Activated T-cell treated with anti-CD3 and anti-CD28 coated beads for 24 hours (primary cell): ENCODE data around the gene CCDC148.
"Not testable (repeated sequence)": the region's sequence is repeated elsewhere in the genome, so short reads cannot be mapped to it uniquely, and the experiment has no call there.

ENCODE experiments used
- DNase-seq: peaks from one replicate; pipeline ENCODE4 v3.0.0-alpha.2; 2020; ENCODE audit warnings: low read depth

Gene CCDC148

DNA sequence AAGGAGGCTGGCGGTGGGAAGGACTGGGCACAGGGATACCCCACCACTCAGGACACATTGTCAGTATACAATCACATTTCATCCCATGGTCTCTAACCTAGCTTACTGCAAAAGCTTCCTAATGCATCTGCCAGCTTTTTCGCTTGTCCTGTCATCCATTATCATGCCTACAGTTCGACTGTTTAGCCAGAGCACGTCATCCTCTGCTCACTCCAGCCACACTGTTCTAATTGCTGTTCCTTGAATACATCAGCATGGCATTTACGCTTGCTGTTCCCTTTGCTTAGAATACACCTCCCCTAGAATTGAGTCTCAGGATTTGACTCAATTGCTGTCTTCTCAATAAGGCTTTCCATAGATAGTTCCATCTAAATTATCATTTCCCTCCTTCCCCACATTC lies 166.3 kb downstream of the CCDC148 start:
- no peak for DNase-seq

DNA sequence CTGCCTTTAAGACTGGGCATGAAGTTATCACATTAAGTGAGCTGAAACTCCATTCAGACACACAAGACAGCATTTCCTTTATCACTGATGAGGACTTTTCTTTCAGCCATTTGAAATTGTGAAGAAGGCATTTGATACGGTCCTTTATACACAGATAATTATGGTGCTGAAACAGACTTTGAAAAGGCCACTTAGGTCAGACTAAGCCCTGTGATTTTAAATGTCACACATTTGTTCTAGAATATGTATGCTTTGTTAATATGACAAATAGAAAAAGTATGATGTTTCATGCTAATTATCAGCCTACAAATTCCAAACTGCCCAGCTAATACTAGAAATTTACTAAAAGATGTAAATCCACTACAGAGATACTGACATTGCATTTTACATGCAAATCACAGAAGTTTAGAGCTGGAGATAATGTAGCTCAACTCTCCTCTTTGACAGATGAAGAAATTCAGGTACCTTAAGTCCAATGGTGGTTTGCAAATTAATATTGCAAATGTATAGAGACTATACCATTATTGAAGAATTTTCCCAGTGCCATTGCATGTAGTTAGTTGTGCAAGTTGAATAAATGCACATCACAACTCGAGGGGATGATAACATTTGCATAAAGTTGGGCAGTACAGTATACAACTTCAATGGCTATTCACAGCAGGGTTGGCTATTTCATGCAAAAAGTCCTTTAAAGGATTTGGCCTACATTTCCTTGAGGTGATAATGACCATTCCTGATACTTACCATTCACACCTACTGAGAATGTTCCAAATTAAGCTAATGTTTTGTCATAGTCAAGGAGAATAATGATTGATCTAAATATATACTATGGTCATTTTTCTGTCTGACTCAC lies 179.7 kb downstream of the CCDC148 start:
- DNase-seq, result no peak

DNA sequence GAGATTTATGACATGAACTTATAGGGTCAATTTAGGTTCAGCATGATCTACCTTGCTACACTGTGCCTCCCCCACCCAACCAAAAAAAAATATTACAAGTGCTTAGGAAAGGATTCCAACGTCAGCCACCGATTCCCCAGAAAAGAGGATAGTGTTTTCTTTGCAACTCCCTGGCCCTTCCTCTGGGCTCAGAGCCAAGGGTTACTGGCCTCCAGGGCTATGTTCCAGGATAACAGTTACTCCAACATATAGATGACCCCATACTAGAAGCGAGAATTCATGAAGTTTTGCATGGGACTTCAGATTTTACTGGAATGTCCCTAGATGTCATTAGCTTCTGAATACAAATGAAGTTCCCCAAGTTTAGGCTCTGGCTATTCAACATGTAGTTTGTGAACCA lies 182.8 kb downstream of the CCDC148 start:
- DNase-seq, result no peak

DNA sequence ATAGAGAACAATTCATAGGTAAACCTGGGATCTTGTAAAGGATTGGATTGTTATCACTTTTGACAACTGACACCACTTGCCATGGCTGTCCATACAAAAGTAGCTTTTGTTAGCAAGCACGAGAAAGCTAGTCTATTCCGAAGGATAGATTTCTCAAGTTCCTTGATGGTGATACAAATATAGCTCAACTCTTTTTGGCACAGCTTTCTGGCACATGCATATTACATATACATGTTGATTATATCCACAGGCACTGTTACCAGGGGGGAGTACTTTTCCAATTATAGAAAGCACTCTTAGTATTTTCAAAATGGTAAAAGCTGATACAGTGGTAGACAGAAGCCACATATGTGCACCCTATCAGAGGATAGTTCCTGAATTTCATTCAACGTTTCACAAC lies 186.0 kb downstream of the CCDC148 start:
- no peak for DNase-seq

DNA sequence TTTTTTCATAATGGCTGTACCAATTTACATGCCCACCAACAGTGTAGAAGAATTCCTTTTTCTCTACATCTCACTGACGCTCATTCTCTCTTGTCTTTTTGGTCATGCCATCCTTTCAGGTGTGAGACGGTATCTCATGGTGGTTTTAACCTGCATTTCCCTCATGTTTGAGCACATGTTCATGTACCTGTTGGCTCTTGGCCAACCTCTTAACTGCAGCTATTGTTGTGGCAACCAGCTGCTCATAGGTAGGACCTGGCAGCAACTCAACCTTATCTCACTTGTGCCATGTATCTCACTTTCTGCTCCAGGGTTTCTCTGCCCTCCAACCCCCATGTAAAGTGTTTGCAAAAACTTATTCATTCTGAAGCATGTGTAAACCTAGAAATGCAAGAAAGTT lies 187.4 kb downstream of the CCDC148 start:
- no peak for DNase-seq

DNA sequence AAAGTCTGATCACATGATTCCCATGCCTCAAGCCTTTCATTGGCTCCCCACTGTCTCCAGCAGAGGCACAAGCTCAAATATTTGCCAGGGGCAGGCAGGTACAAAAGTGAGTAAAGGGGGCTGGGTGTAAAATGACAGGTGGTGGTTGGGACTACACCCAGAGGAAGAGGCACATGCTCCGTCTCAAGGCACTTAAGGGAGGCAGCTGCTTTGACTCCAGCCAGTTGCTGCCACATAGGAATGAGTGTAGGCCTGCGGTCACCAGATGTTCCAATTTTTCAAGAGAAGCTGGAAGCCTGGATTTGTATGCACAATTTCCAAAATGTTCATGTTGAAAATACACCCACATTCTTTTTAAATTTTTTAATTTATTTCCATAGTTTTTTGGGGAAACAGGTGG lies 190.4 kb downstream of the CCDC148 start:
- no peak for DNase-seq

DNA sequence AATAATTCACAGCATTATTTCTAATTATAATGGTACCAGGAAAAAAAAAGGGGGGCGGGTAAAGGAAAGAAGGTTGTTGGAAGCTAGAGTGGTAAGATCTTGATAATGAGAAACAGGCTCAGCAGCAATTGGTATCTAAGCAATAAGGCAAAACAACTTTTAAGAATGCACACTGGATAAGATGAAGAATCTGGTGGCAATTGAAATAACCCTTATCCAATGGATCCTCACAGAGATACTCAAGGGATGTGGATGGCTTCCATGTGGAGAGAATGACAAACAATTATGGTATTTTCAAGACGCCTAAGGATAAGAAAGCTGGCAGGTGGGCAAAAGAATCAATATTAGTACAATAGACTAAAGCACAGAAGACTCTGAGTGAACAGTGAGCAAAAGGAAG lies 201.3 kb downstream of the CCDC148 start:
- DNase-seq, result no peak

DNA sequence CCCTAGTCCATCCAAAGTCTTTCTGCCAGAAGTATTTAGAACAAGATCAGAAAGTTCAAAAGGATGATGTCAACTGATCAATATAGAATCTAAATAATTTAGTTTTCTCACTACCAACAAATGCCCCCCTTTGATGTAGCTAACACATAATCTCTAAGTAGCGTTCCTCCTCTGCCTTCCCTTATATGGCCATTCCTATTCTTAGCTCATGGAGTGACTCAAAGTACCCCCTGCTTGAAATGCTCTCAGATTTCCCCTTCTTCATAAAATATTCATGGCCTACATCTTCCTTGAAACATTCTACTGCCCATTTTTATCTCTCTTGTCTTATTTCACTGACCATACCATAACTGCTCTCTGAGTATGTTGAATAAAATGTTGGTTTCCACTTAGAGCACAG lies 203.4 kb downstream of the CCDC148 start:
- DNase-seq, result no peak

DNA sequence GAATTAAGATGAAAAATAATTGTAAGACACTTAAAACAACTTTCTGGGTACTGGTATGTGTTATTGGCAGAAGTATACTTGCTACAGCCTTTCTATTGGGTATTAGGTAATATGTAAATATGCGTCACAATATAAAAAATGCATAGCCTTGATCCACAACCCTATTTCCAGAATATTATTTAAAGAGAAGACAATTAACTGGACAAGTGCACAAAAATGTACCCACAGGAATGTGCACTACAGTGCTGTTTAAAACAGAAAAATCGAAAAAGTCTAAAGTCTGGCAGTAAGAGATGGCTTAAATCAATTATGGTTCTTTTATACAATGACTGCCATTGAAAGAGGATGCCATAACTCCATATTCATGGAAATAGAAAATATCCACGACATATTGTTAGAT lies 205.2 kb downstream of the CCDC148 start:
- no peak for DNase-seq

DNA sequence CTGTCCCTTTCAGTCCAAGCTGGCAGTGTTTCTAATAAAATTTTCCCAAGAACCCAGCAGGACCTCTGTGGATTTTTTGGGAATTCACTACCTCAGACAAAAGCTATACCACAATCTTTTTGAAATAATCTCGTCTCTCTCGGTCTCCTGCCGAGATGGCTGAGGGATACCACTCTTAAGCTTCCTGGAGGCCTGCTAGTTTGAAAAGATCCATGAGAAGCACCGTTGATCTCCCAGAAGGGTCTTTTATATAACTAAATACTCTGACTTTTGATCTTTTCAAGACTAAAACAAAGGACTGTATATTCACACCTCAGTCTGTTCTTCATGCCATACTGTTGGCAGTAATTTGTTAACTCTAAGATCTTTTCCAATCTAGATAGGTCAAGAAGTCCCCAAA lies 213.2 kb downstream of the CCDC148 start:
- no peak for DNase-seq

DNA sequence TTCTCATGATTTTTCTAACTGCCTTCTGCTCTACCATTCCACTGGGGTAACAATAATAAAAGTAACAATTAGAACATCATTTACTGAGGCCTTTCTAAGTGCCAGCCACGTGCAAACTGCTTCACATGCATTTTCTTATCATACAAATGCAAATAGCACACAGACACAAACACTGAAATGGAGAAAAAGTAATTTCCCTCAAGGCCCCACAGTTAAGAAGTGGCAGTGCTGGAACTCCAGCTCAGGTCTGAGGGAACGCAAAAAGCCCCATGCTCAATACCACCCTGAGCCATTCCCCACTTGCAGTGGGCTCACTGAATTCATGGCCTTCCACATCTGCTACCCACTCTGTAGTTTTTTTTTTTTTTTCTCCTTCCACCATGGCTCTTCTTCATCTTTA lies 214.3 kb downstream of the CCDC148 start:
- DNase-seq, result no peak

DNA sequence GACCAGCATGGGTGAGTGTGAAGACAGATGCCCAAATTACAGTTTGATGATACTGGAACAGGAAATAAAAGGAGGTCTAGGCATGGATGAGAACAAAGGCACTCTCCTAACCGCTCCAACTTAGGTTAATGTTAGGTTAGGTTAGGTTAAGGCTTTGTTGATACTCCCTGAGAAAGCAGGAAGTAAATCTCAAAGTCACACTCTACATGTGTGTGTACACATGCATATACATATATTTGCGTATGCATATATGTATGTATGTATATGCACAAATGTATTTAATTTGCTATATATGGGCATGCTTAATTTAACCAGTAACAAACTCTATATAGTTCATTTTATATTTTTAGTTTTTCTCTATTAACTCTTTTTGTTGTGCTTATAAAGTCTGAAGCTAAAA lies 215.6 kb downstream of the CCDC148 start:
- DNase-seq, result no peak

DNA sequence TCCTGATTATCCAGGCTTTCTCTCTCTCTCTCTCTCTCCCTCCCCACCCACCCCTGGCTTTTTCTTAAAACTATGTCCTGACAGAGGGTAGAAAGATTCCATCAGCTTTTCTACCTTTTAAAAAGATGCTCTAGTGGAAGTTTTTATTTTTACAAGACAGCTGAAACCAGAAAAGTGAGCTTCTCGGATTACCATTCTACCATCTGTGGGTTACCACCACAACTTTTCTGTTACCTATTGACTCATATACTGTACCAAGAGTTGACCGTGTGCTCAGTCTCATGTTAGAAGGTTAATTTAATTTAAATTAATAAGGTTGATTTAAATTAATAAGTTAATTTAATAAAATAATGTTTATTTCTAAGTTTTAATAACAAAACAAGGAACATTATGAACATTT lies 217.3 kb downstream of the CCDC148 start:
- DNase-seq, result no peak

DNA sequence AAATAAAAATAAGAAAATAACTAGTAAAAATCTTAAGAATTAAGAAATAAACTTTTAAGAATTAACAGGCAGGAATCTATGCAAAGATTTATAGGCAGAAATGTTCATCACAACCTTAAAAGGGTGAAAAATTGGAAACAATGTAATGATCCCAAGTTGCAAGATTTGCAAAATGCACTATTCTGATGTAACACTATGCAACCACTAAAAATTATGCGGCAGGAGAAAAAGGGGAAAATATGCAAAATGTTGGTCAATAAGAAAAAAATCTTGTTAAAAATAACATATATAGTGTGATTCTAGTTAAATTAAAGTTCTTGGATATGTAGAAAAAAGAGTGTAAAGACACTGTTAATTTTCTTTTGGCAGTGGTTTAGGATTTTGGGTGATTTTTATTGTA lies 222.1 kb downstream of the CCDC148 start:
- DNase-seq, result no peak

DNA sequence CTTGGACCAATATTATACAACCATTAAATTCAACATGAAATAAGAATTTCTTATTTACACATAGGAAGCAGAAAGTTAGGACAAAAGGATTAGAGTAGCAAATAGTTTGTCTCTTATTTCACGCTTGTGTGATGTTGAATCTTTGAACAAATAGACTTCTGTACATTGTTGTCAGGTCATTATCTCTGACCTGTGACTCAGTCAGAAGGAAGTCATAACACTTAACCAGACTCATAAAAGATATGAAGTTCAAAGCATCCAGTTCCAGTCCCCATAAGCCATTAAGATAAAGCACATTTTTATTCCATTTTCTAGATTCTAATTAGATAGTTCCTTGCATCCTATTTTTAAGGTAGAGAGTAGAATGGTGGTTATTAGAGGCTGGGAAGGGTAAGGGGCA lies 224.1 kb downstream of the CCDC148 start:
- no peak for DNase-seq

DNA sequence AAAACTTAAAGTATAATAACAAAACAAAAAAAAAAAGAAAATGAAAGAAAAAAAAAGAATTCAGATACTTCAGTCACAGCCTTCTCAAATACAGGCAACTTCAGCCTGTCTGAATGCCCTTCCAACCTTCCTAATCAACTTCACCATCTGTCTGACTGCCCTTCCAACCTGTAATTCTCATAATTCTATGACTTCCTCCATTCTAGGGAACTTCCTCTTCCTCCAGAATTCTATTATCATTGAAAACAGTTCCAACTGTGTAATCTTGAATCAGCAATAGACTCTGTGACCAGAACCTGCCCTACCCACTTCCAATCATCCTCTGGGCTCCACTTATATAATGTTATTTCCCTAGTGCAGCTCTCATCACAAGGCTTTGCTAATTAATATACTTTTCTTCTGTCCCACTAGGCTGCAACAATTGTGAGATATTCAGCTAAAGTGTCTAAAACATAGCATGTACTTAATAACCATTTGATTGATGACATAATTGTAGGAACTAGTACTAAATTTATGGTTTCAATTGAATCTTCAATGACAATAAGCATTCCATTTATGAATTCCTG lies 227.5 kb downstream of the CCDC148 start:
- DNase-seq, result no peak

DNA sequence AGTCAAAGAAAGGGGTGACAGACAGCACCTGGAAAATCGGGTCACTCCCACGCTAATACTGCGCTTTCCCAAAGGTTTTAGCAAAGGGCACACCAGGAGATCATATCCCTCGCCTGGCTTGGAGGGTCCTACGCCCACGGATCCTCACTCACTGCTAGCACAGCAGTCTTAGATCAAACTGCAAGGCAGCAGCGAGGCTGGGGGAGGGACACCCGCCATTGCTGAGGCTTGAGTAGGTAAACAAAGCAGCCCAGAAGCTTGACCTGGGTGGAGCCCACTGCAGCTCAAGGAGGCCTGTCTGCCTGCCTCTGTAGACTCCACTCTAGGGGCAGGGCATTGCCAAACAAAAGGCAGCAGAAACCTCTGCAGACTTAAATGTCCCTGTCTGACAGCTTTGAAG lies 233.5 kb downstream of the CCDC148 start:
- DNase-seq, result not testable (repeated sequence)

DNA sequence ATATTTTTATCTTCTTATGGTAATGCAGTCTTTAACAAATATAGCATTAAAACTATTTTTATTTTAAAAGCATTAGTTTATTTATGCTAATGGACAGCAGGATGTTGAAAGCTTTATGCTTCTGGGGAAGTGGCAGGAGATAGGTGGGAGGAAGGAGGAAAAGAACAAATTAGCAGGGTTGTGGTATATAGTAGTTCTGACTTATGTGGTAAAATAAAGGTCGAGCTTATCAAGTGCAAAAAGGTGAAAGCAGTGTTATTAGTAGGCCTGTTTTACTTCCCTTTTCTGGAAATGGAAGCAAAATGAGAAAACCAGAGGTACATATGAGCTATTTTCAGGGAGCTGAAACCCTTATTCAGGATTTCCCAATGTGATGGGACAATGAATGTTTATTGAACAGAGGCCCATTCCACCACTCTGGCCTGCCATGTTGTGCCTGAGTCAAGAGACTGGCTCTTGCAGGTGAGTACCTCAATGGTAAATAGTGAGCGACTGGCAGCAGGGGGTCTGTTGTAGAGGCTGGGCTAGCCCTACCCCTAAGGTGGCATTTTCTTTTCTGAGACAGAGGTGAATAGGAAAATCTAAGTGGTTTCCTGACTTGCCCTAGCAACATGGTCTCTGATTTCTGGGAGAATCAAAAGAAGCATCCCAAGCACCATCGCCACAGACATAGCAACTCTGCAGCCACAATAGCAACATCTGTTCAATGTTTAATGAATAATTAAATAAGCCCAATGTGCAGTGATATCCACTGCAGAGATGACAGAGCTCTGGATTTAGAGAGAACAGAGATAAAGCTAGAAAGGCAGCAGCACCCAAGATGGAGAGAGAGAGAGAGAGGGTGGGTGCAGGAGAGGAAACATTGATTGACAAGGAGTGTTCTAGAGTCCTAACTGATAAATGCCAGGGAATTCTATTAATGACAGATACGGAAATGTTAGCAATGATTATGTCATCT lies 235.2 kb downstream of the CCDC148 start:
- DNase-seq, result no peak

DNA sequence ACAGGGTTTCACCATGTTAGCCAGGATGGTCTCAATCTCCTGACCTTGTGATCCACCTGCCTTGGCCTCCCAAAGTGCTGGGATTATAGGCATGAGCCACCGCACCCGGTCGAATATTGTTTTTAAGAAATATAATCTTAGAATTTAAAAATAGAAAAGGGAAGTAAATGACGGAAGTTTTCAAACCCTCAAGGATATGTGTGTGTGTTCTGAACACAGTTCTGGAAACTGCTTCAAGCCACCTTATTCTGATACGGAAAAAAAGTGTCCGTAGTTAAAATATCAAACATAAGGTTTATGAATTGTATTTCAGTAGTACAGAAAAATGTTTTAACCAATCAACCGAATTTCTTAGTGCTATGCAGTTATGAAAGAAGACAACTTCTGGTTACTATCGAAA lies 239.0 kb downstream of the CCDC148 start:
- no peak for DNase-seq

DNA sequence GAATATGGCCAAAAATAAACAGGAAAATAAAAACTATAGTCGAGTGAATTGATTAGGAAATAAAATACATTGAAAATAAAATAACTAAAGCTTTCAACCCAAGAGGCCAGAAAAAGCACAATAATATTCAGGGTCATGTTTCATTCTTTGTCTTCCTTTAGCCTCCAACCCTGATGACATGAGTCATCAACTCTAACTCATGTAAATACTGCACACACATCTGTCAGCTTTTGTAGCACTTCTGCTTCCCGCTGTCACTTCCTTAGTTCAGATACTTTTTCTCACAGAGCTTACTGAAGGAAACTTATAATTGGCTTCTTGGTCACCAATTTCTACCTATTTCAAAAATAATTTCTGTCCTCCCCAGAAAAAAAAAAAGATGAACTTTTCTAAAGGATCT lies 242.1 kb downstream of the CCDC148 start:
- DNase-seq, result no peak

DNA sequence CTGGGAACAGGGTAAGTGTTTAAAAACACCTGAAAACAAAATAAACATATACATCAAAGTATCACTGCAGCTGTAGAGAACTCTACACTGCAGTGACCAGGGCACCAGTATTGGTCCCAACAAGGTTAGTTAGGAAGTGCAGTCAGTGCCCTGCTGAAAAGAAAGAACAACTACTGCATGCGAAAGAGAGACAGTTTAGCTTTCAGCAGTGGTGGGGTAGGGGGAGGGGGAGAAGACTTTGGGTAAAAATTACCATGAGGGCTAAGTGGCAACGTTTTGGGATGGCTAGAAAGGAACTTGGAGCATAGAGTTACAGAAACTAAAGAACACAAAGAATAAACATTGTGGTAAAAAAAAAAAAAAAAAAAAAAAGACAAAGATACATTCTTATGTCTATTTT lies 242.8 kb downstream of the CCDC148 start:
- DNase-seq, result no peak

DNA sequence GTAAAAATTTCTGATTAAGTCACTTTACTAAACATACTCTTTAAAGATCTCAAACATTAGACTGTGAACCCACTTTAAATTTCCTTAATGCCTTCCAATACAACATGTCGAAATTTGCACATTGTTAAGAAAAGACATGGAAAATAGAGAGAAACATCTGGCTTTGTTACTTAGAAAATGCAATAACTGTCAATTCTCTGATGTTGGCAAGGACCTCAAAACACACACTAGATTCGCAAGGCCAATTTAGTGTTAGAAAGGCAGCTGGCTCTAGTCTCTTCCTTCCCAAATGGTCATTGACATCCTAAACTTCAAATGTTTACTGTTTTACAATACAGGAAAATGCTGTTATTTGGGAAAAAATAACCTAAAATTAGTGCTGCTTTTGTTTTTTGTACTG lies 244.3 kb downstream of the CCDC148 start:
- no peak for DNase-seq

DNA sequence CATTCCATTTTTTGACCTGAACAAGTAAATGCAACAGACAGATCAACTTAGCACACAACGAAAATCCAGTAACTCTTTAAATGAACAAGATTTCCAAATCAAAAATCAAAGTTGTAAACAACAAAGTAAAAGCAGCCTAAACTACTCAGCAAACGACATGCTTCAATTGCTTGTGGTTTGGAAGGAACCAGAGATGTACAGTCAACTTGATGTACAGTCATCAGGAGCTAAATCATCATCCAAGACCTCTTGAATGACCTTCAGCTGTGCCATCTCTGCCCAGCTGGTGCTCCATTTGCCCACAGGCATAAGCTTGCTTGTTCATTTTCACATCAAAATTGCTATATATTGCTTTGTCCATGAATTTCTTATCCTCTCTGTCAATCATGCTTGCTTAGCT lies 245.1 kb downstream of the CCDC148 start:
- DNase-seq, result no peak
